NCI-H146 treated with DMSO at 0.1 percent for 48 hours (cell line): Measurements from ENCODE around the gene RUNDC3A.
"Not testable (repeated sequence)": the region's sequence is repeated elsewhere in the genome, so short reads cannot be mapped to it uniquely, and the experiment has no call there.

ENCODE experiments used
- DNase-seq: peaks from one replicate; lab custom pipeline; 2025; ENCODE audit not compliant: unreplicated experiment; lab: John Stamatoyannopoulos, UW

The RUNDC3A gene

GRCh38 chr17:44343510-44344209 lies 35.3 kb downstream of the RUNDC3A start:
- DNase-seq, result no peak

GRCh38 chr17:44344939-44345453 lies 36.6 kb downstream of the RUNDC3A start, which contains the start of gene GRN:
TSS of gene GRN (plus strand) at chr17:44345302. CDS start at chr17:44349165, 3,863 bp downstream.
- DNase-seq, result peak; percentile 98

GRCh38 chr17:44345454-44346026 lies 37.1 kb downstream of the RUNDC3A start:
- DNase-seq, result peak; percentile 55

- DNase-seq, result no peak
These were observed 37.9 kb downstream of the RUNDC3A start for GRCh38 chr17:44346064-44346844.

GRCh38 chr17:44347206-44348055 lies 39.0 kb downstream of the RUNDC3A start:
- not testable (repeated sequence) for DNase-seq

GRCh38 chr17:44348234-44348987 lies 40.0 kb downstream of the RUNDC3A start:
- DNase-seq, result no peak

- DNase-seq, result no peak
These were observed 40.6 kb downstream of the RUNDC3A start for GRCh38 chr17:44348988-44349364.

- DNase-seq, result no peak
These were observed 41.2 kb downstream of the RUNDC3A start for GRCh38 chr17:44349553-44350070.

- no peak for DNase-seq
These were observed 42.4 kb downstream of the RUNDC3A start for GRCh38 chr17:44350733-44351226.

GRCh38 chr17:44351464-44351863 lies 43.1 kb downstream of the RUNDC3A start:
- no peak for DNase-seq

GRCh38 chr17:44351961-44352827 lies 43.8 kb downstream of the RUNDC3A start:
- no peak for DNase-seq

GRCh38 chr17:44352828-44353671 lies 44.6 kb downstream of the RUNDC3A start:
- no peak for DNase-seq

- DNase-seq, result no peak
These were observed 45.4 kb downstream of the RUNDC3A start for GRCh38 chr17:44353672-44354331.

GRCh38 chr17:44354582-44355561 lies 46.5 kb downstream of the RUNDC3A start:
- no peak for DNase-seq

- DNase-seq, result no peak
These were observed 47.3 kb downstream of the RUNDC3A start for GRCh38 chr17:44355642-44356099.

- no peak for DNase-seq
These were observed 47.8 kb downstream of the RUNDC3A start for GRCh38 chr17:44356241-44356640.
